Brain microvascular endothelial cell (primary cell): Measurements from ENCODE around the gene SNED1.

Source experiments
- DNase-seq: peaks from one replicate; pipeline ENCODE4 v3.0.0-alpha.2; 2020
- H3K27ac ChIP-seq: fragments of 250-450 bp; sonication (Bioruptor Pico); 2 replicates; pipeline ENCODE4 v1.5.1; 2020; ENCODE audit warnings: mild to moderate bottlenecking, moderate library complexity
- H3K27me3 ChIP-seq: fragments of 250-450 bp; sonication (Bioruptor Pico); replicated peaks from 2 replicates; pipeline ENCODE4 v1.5.1; 2020; ENCODE audit warnings: mild to moderate bottlenecking
- H3K36me3 ChIP-seq: fragments of 250-450 bp; sonication (Bioruptor Pico); replicated peaks from 2 replicates; pipeline ENCODE4 v1.5.1; 2020; ENCODE audit warnings: mild to moderate bottlenecking
- H3K4me3 ChIP-seq: 2 replicates; pipeline ENCODE4 v1.5.1; 2011; ENCODE audit warnings: low read depth, mild to moderate bottlenecking, control low read depth, low read length, moderate library complexity
- in situ Hi-C: cut with HindIII; loops from 2 replicates; pipeline ENCODE4 v1.10.0; 2017; ENCODE audit warnings: low sequenced_read_pairs, low pct_ligation_motif_present
- TF ChIP-seq, protein P1 (sequence below): IDR thresholded peaks from 2 replicates; pipeline ENCODE4 v1.5.1; 2011; ENCODE audit warnings: low read depth, mild to moderate bottlenecking, moderate library complexity, low read length, control low read depth, inconsistent platforms; ENCODE audit errors: missing control alignments

The SNED1 gene

DNA sequence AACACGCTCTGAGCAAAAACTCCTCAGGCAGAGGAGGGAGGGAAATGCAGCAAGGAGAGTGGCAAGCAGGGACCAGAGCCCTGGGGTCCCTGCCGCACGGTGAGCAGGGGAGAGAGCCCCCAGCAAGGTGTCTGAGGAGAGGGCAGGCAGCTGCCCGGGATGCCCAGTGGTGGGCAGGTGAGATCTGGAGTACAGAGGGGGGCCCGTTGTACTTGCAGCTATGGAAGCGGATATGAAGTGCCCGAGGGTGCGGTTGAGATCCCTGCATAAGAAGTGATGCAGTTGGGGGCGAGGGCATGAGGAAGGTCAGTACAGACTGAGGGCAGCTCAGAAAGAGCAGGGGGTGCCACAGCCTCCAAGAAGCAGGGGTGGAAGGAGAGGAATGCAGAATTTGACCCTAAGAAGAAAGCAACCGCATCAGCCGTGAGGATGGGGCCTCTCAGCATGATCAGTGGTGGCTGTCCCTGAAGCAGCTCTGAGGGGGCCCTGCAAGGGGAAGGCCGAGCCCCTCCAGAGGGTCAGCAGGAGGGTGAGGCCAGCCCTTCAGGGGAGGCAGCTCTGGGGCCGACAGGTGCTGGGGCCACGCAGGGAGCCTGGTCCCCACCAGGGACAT lies 74.2 kb downstream of the SNED1 start:
- H3K27me3 ChIP-seq, result no peaks in the 10 kb centered on the region
- in situ Hi-C loops, result no loop called here
- TF ChIP-seq, protein P1, sequence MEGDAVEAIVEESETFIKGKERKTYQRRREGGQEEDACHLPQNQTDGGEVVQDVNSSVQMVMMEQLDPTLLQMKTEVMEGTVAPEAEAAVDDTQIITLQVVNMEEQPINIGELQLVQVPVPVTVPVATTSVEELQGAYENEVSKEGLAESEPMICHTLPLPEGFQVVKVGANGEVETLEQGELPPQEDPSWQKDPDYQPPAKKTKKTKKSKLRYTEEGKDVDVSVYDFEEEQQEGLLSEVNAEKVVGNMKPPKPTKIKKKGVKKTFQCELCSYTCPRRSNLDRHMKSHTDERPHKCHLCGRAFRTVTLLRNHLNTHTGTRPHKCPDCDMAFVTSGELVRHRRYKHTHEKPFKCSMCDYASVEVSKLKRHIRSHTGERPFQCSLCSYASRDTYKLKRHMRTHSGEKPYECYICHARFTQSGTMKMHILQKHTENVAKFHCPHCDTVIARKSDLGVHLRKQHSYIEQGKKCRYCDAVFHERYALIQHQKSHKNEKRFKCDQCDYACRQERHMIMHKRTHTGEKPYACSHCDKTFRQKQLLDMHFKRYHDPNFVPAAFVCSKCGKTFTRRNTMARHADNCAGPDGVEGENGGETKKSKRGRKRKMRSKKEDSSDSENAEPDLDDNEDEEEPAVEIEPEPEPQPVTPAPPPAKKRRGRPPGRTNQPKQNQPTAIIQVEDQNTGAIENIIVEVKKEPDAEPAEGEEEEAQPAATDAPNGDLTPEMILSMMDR, result no peak
- no peak overlapping the region for H3K27ac ChIP-seq
- H3K36me3 ChIP-seq, result no peaks in the 10 kb centered on the region
- DNase-seq, result no peak
- no peak overlapping the region for H3K4me3 ChIP-seq

DNA sequence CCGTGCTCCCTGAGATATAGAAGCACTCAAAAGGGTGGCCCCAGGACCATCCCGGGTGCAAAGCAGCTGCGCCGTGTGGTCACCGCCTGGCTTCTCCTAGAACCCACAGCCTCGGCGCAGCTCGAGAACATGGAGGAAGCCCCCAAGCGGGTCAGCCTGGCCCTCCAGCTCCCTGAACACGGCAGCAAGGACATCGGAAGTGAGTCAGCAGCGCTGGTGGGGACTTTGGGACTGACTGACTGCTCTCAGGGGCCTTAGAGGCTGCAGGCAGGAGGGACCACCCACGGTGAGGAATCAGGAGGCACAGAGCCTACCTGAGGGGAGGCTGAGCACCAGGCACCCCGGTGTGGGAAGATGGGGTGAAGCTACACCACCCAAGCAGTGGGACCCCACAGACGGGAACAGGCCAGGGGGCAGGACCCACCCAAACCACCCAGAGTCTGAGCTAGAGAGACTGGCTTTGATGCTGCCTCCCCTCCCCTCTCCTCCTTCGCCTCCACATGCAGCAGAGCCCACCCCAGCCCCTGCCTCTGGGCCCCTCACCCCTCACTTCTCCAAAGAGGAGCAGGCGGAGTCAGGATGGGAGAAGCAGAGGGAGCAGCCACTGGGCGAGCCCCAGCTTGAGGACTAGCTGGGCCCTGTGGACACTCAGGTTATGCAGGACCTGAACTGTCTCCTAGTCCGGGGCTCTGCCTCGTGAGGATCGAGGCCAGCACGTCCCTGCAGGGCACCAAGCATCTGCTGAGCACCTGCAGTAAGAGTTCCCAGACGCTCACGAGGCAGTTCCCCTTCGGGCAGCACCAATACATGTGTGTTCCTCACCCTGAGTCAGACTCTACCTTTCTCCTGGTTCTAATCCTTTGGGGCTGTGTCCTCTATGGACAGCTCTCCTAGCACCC lies 75.0 kb downstream of the SNED1 start:
- H3K4me3 ChIP-seq, result no peak overlapping the region
- TF ChIP-seq, protein P1, result no peak
- no peak for DNase-seq
- no peak overlapping the region for H3K27ac ChIP-seq
- H3K36me3 ChIP-seq, result no peaks in the 10 kb centered on the region
- in situ Hi-C loops, result no loop called here
- no peaks in the 10 kb centered on the region for H3K27me3 ChIP-seq

DNA sequence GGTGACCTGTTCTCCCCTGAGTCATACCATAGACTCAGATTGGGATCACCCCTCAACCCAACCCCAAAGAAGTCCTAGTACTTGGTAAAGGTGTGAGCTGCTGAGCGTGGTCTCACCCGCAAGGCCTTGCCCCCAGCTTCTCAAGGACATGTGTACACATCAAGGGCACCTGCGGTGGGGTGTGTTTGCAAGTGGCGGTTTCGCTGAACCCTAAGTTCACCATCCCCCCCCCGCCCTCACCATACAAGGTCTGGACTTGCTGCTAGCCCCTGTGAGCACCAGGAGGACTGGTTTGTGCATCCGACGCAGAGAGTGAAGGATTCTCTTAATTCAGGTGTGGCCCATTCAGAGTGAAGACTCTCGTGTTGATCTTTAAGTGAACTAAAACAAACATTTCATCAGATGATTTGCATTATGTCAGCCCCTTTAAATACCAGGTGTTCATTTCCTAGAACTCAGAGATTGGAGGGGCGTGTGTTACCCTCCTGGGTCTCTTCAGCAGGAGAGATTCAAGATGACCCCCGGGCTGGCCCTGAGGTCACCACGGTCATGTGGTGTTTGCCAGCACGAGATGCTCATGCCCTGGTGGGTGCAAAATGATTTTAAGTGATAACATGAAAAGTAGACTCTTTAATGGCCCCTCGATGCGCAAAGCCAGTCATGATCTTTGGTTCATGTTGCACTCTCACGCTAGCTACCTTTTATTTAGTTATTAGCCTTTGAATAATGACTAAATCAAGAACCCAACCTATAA lies 75.8 kb downstream of the SNED1 start:
- Histone ChIP-seq H3K27me3 (no peaks in the 10 kb centered on the region), H3K27ac (no peak overlapping the region), H3K4me3 (no peak overlapping the region), H3K36me3 (no peaks in the 10 kb centered on the region)
- TF ChIP-seq, protein P1, result no peak
- DNase-seq, result no peak
- in situ Hi-C loops, result no loop called here

DNA sequence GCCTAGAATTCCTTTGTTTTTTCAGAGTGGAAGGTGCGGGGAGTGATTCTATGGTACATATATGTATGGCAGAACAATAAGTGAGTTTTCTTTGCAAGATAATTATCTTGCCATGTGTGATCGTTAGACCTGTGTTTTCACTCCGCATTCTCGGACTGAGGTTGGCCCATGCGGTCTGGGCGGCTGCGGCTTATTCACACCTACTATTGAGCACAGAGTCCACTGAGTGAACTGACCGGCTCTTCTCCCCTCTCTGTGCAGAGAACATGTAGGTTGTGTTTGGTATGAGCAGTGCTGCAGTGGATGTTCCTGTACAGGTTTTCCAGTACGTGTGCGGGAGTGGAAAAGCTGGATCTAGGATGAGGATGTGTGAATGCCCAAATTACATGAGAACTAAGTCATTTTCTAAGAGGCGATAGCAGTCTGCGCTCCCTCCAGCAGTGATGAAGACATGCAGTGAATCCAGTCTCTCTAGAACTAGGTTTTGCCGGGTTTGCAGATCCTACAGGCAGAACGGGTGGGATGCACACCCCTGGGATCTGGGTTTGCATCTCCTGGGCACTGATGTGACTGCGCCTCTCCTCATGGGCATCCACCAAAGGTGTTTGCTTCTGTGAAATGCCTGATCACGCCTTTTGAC lies 76.6 kb downstream of the SNED1 start:
- TF ChIP-seq, protein P1, result no peak
- H3K27me3 ChIP-seq, result no peaks in the 10 kb centered on the region
- in situ Hi-C loops, result loop anchor here (25.0 kb wide), 1 partner anchor 238 kb away; no protein-coding TSS in a partner anchor
- no peak overlapping the region for H3K4me3 ChIP-seq
- no peaks in the 10 kb centered on the region for H3K36me3 ChIP-seq
- no peak for DNase-seq
- no peak overlapping the region for H3K27ac ChIP-seq

DNA sequence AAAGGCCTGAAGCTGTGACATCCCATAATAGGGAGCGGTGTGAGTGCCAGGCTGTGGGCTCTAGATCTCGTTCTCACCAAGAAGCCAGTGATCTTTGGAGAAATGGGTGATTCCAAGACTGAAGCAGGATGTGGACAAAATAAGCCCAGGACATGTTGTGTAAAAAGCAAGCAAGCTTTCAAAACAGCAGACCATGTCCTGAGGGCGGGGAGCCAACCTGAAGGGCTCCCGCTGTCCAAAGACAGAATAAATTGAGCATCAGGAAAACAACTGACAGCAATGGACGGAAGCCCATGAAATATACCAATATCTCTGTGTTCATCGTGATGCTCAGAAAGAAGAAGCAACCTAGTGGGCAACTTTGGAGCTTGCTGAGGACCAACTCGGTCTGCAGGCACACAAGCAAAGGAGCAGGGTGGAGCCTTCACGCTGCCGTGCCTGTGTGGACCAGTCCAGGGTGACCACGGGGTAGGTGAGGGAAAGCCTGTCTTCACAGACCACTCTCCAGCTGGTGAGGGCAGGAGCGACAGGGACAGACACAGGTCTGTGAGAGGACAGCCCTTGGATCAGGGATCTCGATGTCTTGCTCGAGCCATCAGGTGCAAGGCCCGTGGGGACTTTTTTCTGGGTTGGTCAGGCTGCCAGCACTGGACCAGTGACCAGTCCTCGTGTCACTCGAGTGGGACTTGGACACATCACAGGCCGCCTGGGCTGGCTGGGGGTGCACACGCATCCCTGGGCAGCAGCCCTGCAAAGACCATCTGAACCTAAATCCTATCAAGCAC lies 82.2 kb downstream of the SNED1 start:
- no peak for DNase-seq
- H3K27me3 ChIP-seq, result no peaks in the 10 kb centered on the region
- no peak overlapping the region for H3K4me3 ChIP-seq
- in situ Hi-C loops, result loop anchor here (25.0 kb wide), 1 partner anchor 243 kb away; no protein-coding TSS in a partner anchor
- TF ChIP-seq, protein P1, result no peak
- H3K27ac ChIP-seq, result no peak overlapping the region
- H3K36me3 ChIP-seq, result no peaks in the 10 kb centered on the region
